Measurements from ENCODE around the gene ABAT.
"Not testable (repeated sequence)": the region's sequence is repeated elsewhere in the genome, so short reads cannot be mapped to it uniquely, and the experiment has no call there.

Gene ABAT

GRCh38 chr16:8649829-8650554 lies 24.4 kb upstream of the ABAT start:
- DNase-seq = no peak

- DNase-seq = not testable (repeated sequence)
These were observed 22.5 kb upstream of the ABAT start for GRCh38 chr16:8651958-8652357.

GRCh38 chr16:8655184-8655717 lies 19.2 kb upstream of the ABAT start:
- no peak for DNase-seq

- DNase-seq = no peak
These were observed 18.0 kb upstream of the ABAT start for GRCh38 chr16:8656376-8656775.

- no peak for DNase-seq
These were observed 13.5 kb upstream of the ABAT start for GRCh38 chr16:8660841-8661301.

- no peak for DNase-seq
These were observed 12.7 kb upstream of the ABAT start for GRCh38 chr16:8661703-8662102.

GRCh38 chr16:8663192-8664089 lies 11.0 kb upstream of the ABAT start:
- DNase-seq = no peak

- DNase-seq = no peak
These were observed 8.9 kb upstream of the ABAT start for GRCh38 chr16:8665529-8665928.

GRCh38 chr16:8667492-8667891 lies 6.9 kb upstream of the ABAT start:
- no peak for DNase-seq

- DNase-seq = no peak
These were observed 6.3 kb upstream of the ABAT start for GRCh38 chr16:8668113-8668512.

- DNase-seq = no peak
These were observed 4.9 kb upstream of the ABAT start for GRCh38 chr16:8669481-8669880.

GRCh38 chr16:8670014-8670560 lies 4.3 kb upstream of the ABAT start:
- DNase-seq = no peak

GRCh38 chr16:8673611-8674412 lies 605 bp upstream of the ABAT start:
- no peak for DNase-seq

- peak; percentile 46 for DNase-seq
These were observed 1.1 kb downstream of the ABAT start for GRCh38 chr16:8675183-8676159.

- DNase-seq = no peak
These were observed 1.7 kb downstream of the ABAT start for GRCh38 chr16:8676160-8676547.

GRCh38 chr16:8676737-8677375 lies 2.4 kb downstream of the ABAT start:
- DNase-seq = no peak

- no peak for DNase-seq
These were observed 3.1 kb downstream of the ABAT start for GRCh38 chr16:8677481-8677880.

GRCh38 chr16:8678068-8678927 lies 3.9 kb downstream of the ABAT start:
- DNase-seq = no peak

- no peak for DNase-seq
These were observed 4.7 kb downstream of the ABAT start for GRCh38 chr16:8679151-8679550.

All from activated CD4-positive, CD25-positive, alpha-beta regulatory T cell treated with anti-CD3 and anti-CD28 coated beads, Interleukin-2, amount 50 U/mL, for 72 hours (primary cell).